GM21360 (cell line): ENCODE data around the gene ARID2.

Source experiments
- ATAC-seq: cut with Tn5 transposase; IDR thresholded peaks from one replicate; pipeline ENCODE4 v1.9.1; 2021; ENCODE audit warnings: mild to moderate bottlenecking, moderate library complexity; ENCODE audit not compliant: unreplicated experiment

ARID2 gene, protein sequence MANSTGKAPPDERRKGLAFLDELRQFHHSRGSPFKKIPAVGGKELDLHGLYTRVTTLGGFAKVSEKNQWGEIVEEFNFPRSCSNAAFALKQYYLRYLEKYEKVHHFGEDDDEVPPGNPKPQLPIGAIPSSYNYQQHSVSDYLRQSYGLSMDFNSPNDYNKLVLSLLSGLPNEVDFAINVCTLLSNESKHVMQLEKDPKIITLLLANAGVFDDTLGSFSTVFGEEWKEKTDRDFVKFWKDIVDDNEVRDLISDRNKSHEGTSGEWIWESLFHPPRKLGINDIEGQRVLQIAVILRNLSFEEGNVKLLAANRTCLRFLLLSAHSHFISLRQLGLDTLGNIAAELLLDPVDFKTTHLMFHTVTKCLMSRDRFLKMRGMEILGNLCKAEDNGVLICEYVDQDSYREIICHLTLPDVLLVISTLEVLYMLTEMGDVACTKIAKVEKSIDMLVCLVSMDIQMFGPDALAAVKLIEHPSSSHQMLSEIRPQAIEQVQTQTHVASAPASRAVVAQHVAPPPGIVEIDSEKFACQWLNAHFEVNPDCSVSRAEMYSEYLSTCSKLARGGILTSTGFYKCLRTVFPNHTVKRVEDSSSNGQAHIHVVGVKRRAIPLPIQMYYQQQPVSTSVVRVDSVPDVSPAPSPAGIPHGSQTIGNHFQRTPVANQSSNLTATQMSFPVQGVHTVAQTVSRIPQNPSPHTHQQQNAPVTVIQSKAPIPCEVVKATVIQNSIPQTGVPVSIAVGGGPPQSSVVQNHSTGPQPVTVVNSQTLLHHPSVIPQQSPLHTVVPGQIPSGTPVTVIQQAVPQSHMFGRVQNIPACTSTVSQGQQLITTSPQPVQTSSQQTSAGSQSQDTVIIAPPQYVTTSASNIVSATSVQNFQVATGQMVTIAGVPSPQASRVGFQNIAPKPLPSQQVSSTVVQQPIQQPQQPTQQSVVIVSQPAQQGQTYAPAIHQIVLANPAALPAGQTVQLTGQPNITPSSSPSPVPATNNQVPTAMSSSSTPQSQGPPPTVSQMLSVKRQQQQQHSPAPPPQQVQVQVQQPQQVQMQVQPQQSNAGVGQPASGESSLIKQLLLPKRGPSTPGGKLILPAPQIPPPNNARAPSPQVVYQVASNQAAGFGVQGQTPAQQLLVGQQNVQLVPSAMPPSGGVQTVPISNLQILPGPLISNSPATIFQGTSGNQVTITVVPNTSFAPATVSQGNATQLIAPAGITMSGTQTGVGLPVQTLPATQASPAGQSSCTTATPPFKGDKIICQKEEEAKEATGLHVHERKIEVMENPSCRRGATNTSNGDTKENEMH (N-terminal part only)

GRCh38 chr12:45729233-45730083 lies at the start of gene ARID2:
Gene ARID2, plus strand, starts transcription at chr12:45729706. Its CDS starts 131 bp downstream, at chr12:45729837.
- peak; percentile 17 for ATAC-seq

GRCh38 chr12:45680362-45680761 lies 49.1 kb upstream of the ARID2 start:
- no peak for ATAC-seq

GRCh38 chr12:45681465-45681864 lies 48.0 kb upstream of the ARID2 start:
- ATAC-seq = no peak

- no peak for ATAC-seq
These were observed 43.8 kb upstream of the ARID2 start for GRCh38 chr12:45685680-45686079.

DNA sequence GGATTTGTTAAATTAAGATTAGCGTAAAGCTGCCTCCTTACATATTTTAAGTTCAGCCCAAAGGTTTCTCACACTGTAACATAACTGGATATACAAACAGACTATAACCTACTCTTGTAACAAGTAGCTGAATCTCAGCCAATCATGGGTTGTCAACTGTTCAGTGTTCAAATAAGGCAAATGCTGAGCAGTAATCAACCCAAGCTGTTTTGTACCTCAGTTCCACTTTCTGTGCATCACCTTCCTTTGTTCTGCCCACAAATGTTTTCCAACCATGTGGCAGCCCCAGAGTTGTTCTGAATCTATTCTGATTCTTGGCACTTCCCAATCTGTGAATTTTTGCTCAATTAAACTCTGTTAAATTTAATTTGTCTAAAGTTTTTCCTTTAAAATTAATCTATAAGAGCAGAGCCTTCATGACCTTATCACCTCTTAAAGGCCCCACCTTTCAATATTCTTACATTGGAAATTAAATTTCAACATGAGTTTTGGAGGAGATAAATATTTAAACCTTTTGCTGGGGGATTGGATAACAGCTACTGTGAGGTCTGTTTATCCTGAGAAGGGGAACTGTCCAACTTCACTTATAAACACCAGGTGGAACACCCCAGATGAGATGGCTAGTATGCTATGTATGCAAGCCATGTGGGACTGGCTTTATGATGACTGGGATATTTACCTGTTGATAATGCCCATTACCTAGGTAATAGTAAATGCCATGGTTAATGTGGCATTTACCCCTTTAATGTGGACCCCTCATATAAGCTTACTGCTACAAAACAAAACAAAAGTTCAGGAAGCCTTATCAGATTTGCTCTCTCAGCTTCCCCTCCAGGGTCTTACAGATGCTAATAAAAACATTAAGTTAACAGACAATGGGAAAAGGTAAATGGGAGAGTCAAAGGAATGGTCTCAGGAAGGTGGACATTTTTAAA lies 42.2 kb upstream of the ARID2 start:
- ATAC-seq = no peak

GRCh38 chr12:45688183-45688582 lies 41.3 kb upstream of the ARID2 start:
- ATAC-seq = no peak

- no peak for ATAC-seq
These were observed 34.5 kb upstream of the ARID2 start for GRCh38 chr12:45695035-45695434.

- no peak for ATAC-seq
These were observed 33.9 kb upstream of the ARID2 start for GRCh38 chr12:45695606-45696005.

DNA sequence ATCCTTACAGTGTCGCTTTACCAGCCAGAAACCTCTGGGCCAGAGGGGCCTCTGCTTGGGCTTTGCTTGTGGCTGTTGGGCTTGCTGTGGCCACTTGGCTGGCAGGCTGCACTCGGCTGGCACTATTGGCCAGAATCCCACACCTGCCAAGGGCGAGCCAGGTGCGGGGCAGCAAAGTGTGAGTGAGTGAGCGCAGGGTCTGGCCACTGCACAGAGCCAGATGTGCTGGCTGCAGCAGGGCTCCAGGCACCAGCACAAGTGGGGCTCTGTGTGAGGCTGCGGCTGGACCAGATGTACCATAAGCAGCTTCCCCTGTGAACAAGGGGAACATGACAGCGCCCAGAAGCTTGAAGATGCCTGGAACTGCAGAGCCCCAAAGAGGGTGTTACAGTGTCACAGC lies 33.5 kb upstream of the ARID2 start:
- no peak for ATAC-seq

DNA sequence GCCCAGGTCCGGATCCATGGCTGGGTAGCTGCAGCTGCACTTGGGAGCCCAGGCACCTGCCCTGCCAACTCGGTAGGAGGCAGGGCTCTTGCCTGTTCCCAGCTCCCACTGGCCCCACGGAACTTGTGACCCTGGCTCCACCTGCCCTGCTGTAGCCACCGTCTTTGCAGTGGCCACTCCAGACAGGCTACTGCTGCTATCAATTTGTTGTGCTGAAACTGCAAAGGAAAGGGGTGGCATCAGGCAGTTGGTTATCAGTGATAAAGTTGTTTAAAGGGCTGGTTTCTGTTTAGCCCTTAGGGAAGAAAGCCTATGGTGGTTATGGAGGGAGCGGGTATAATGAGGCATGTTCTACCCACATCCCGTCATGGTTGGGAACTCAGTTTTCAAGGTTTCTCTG lies 32.1 kb upstream of the ARID2 start:
- ATAC-seq = no peak

- no peak for ATAC-seq
These were observed 28.2 kb upstream of the ARID2 start for GRCh38 chr12:45701296-45701695.

DNA sequence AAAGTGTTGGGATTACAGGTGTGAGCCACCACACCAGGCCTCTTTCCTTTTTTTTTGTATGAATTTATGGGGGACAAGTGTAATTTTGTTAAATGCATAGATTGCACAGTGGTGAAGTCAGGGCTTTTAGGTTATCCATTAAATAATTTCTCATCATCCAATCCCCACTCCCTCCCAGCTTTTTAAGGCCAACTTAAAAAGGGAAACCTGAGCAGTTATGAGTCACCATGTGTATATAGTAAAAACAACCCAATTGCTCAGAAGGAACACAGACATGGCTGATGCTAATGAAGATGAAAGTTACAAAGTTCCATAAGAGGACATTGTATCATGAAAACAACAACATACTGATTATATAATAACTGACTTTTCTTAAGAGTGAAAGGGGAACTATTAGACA lies 25.6 kb upstream of the ARID2 start:
- no peak for ATAC-seq

GRCh38 chr12:45704968-45705367 lies 24.5 kb upstream of the ARID2 start:
- no peak for ATAC-seq

DNA sequence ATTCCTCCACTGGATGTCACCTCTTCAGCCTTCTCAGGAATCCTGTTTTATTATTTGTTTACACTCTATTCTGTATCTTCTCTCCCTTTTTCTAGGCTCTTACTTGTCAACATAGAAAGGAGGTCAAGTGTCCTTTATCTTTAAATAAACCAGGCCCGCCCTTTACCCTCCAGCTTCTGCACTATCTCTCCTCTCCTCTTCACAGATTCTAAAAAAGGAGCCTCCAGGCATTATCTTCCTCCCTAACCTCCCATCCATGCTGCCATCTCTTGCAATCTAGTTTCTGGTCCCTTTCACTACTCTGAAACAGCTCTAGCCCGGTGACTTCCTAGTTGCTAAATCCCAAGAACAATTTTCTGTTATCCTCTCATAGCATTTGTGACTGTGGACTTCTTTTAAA lies 24.1 kb upstream of the ARID2 start:
- no peak for ATAC-seq

- ATAC-seq = no peak
These were observed 22.2 kb upstream of the ARID2 start for GRCh38 chr12:45707241-45707857.

DNA sequence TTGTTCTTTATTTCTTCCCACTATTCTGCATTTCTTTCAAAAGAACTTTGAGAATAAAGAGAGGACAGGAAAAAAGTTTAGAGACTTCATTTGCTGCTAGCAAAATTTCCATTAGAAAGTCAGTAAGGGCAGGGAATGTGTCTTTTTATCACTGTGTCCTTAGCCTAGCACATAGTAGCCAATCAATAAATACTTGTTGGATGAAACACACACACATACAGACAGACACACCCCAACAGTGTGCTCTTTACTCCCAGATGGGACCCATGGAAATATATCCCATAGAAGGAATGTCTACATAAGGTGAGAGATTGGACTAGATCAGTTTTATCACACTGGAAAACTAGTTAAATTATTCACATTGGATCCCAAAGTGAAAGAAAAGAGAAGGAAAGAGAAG lies 21.1 kb upstream of the ARID2 start:
- ATAC-seq = no peak

DNA sequence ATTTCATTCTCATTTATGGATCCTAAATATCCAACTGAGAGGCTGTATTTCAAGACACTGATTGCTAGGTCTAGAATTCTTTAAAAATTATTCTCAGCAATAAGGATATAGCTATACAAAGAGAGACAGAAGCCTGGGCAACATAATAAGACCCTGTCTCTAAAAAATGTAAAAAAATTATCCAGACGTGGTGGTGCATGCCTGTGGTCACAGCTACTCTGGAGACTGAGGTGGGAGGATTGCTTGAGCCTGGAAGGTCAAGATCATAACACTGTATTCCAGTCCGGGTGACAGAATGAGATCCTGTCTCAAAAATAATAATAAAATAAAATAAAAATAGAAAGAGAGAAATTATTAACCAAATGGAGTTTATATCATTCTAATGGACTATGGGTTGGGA lies 20.6 kb upstream of the ARID2 start:
- no peak for ATAC-seq

DNA sequence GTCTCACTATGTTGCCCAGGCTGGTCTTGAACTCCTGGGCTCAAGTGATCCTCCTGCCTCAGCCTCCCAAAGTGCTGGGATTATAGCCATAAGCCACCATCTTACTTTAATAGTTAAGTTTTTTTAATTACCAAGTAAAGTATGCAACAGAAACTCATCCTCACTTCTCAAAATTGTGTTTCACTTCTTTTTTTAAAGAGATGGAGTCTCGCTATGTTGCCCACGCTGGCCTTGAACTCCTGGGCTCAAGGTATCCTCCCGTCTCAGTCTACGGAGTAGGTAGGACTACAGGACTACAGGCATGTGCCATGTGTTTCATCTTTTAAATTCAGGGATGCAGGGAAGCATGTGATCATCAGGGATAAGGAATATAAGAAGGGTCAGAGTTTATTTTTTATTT lies 17.2 kb upstream of the ARID2 start:
- ATAC-seq = no peak

- ATAC-seq = no peak
These were observed 16.4 kb upstream of the ARID2 start for GRCh38 chr12:45713078-45713477.
